Spleen (tissue), 13 donors: ENCODE results near the gene ZNF474. TPM values are rescaled to one million over a fixed set of nuclear protein-coding genes. Genes with fewer than 3 reads are reported as not detected.

ENCODE experiments used
- DNase-seq: peaks from one replicate; pipeline ENCODE4 v3.0.0-alpha.2; 2020
- H3K27ac ChIP-seq, 8 donors: fragments of 200-600 bp; sonication (generic) in 7 of 8; 1 replicate in 4 of 8; 2 replicates in 4 of 8; pipeline versions ENCODE4 v1.5.0 to v1.8.0; 2016 to 2021; ENCODE audit warnings: inconsistent platforms in 4 of 8, mild to moderate bottlenecking in 4 of 8, moderate library complexity in 1 of 8
- H3K27me3 ChIP-seq, 7 donors: fragments of 200-600 bp; sonication (generic) in 6 of 7; replicated peaks in 1 of 7; 1 replicate in 4 of 7; 2 replicates in 3 of 7; pipeline versions ENCODE4 v1.5.0 to v1.8.0; 2016 to 2021; ENCODE audit warnings: inconsistent platforms in 3 of 7, mild to moderate bottlenecking in 1 of 7
- H3K36me3 ChIP-seq, 6 donors: fragments of 200-600 bp; sonication (generic) in 5 of 6; 1 replicate in 4 of 6; 2 replicates in 2 of 6; pipeline versions ENCODE4 v1.5.0 to v1.8.0; 2016 to 2021; ENCODE audit warnings: inconsistent platforms in 2 of 6
- H3K4me1 ChIP-seq, 6 donors: fragments of 200-600 bp; sonication (generic) in 5 of 6; 1 replicate in 3 of 6; 2 replicates in 3 of 6; pipeline versions ENCODE4 v1.5.0 to v1.8.0; 2016 to 2021; ENCODE audit warnings: inconsistent platforms in 3 of 6
- H3K4me3 ChIP-seq, 8 donors: fragments of 200-600 bp; sonication (generic) in 7 of 8; 1 replicate in 4 of 8; 2 replicates in 4 of 8; pipeline versions ENCODE4 v1.5.0 to v1.8.0; 2016 to 2021; ENCODE audit warnings: inconsistent platforms in 4 of 8, mild to moderate bottlenecking in 4 of 8, moderate library complexity in 2 of 8
- H3K9me3 ChIP-seq, 8 donors: fragments of 200-600 bp; sonication (generic) in 7 of 8; 1 replicate in 4 of 8; 2 replicates in 4 of 8; pipeline versions ENCODE4 v1.5.0 to v1.8.0; 2016 to 2021; ENCODE audit warnings: inconsistent platforms in 4 of 8
- CTCF ChIP-seq, 11 experiments: fragments of 200-600 bp in 7 of 11; fragments of 450-650 bp in 4 of 11; sonication (generic) in 4 of 11; IDR thresholded peaks in 8 of 11; conservative IDR thresholded peaks in 3 of 11; 1 replicate in 7 of 11; 2 replicates in 4 of 11; pipeline versions ENCODE4 v1.4.0 to v1.8.0; 2016 to 2021; ENCODE audit warnings: antibody characterized with exemption in 11 of 11, inconsistent platforms in 4 of 11, mild to moderate bottlenecking in 1 of 11
- POLR2A ChIP-seq, 3 donors: fragments of 450-650 bp; IDR thresholded peaks; one replicate each; pipeline ENCODE4 v1.5.1; 2017; ENCODE audit warnings: antibody characterized with exemption in 3 of 3, mild to moderate bottlenecking in 1 of 3
- POLR2AphosphoS5 ChIP-seq, 3 donors: sonication (generic); formaldehyde crosslinking; IDR thresholded peaks; one replicate each; pipeline ENCODE4 v1.5.1; 2017; ENCODE audit warnings: antibody characterized with exemption in 3 of 3
- WGBS, 5 donors: extraction: QIAGEN DNeasy Blood & Tissue Kit in 3 of 5; methylation state at CpG; one replicate each; pipeline versions ENCODE4 v1.1.5 to v1.1.7; 2013 to 2018; 5-methylcytosine and 5-hydroxymethylcytosine counted together
- intact Hi-C: fragments of 100-400 bp; cut with DNase I; formaldehyde crosslinking; loops from one replicate; pipeline ENCODE4 v1.15.0; 2023; ENCODE audit warnings: low total_unique reads
- long read RNA-seq, 2 donors: transcript quantifications; one replicate each; lab custom pipeline, GENCODE V29; 2026
- polyA plus RNA-seq, 3 donors: library from polyadenylated mRNA; stranded (reverse); fragments of 200-250 nt; gene quantifications; one replicate each; pipeline ENCODE4 v1.2.1, GENCODE V29; 2013
- total RNA-seq, 7 donors: library from RNA; depleted of rRNA in 3 of 7; stranded (reverse); fragments of >200 nt in 3 of 7; fragmentation: NEBNext Ultra II Directional in 4 of 7; extraction: Animal tissue kit (Norgen Biotek cat#: 25700) in 4 of 7; gene quantifications; one replicate each; pipeline versions ENCODE4 v1.1.0 to v1.2.1, GENCODE V29; 2016 to 2021
- donor health status: healthy with polysubstance abuse.
- donor health status: DM: no; HTN: no; CAD: no; lungs with moderate emphysema.
- donor health status: DM: no; HTN: no; CAD: no.
- donor health status: Bipolar disorder and iron deficiency.
- donor health status: healthy.
- donor health status: DM: no; HTN: no; CAD: no.
- donor health status: DM: yes; HTN: yes; CAD: no.

The ZNF474 gene
- total RNA-seq (under 1 TPM in 4 of 7 donors, not detected in 3; 0.27 to 0.60 (median 0.50) TPM), polyA plus RNA-seq (under 1 TPM in 1 of 3 donors, not detected in 2; 0.05 TPM)
- long read RNA-seq, donor 1: 0 reads
- long read RNA-seq, donor 2: 0 reads

DNA sequence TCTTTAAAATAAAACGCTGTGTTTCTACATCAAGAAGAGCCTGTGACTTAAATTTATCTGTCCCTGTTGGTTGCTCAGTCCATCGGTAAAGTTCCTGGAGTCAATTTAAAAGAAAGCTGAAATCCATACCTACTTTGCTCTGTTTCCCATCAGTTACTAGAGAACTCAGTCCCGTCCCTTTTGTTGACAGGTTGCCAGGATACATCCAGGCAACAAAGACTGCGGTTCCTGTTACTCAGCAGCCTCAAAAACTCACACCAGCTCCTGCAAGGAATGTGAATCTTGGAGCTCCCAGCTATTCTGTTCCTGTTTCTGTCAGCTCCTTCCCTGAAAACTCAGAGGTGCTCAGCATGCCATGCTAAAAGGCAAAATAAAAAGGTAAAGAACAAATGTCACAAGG is at the start of gene ZNF474:
ZNF474 (plus strand) TSS at position 241 of the 400 bp plus-strand sequence. CDS start 22,445 bp downstream, outside the sequence.
- no peaks in the 10 kb centered on the region for H3K9me3 ChIP-seq
- no peaks in the 10 kb centered on the region for H3K27me3 ChIP-seq
- no peaks in the 10 kb centered on the region for H3K4me1 ChIP-seq
- no peaks in the 10 kb centered on the region for H3K36me3 ChIP-seq
- TF ChIP-seq POLR2A (IDR thresholded peaks at IDR 0.05) (no peak), POLR2AphosphoS5 (IDR thresholded peaks at IDR 0.05) (no peak), CTCF (IDR thresholded peaks at IDR 0.05 in 8 of 11, conservative IDR thresholded peaks at IDR 0.05 in 3 of 11) (no peak)
- H3K27ac ChIP-seq: no peak within 1 kb of the TSS
- no peak for DNase-seq
- intact Hi-C loops: no loop called here
- no peak within 1 kb of the TSS for H3K4me3 ChIP-seq
- WGBS, 5 donors: 29 to 36% (median 32%) methylated on average over 4 of the region's 4 CpGs

DNA sequence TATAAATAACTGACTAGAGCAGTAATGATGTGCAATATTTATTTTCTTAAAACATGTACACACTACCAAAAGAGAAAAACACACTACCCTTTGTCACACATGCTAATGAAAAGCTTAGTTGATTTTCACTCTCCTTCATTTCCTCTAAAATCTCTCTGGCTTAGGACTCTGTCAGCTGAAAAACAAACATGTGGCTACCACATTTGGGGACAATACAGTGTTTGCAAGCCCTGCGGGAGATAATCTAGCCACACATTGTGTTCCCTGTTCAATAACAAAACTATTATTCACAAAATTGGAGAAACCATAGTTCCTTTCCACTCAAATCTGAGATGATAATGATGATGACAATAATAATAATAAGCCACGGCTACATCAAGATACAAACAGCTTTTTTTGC is 47.8 kb upstream of the ZNF474 start:
- TF ChIP-seq POLR2A (IDR thresholded peaks at IDR 0.05): no peak
- TF ChIP-seq CTCF (IDR thresholded peaks at IDR 0.05 in 8 of 11, conservative IDR thresholded peaks at IDR 0.05 in 3 of 11): no peak
- no peak for TF ChIP-seq POLR2AphosphoS5 (IDR thresholded peaks at IDR 0.05)
- DNase-seq: no peak
- H3K4me3 ChIP-seq: no peak overlapping the region
- no peak overlapping the region for H3K27ac ChIP-seq
- H3K4me1 ChIP-seq: peaks cover 0 to 23% (median 19%) of the 10 kb centered on the region in 6 donors
- no peaks in the 10 kb centered on the region for H3K36me3 ChIP-seq
- 89 to 98% (median 91%) methylated on average over 2 of the region's 2 CpGs for WGBS, 5 donors
- H3K27me3 ChIP-seq: peaks cover 0 to 40% (median 19%) of the 10 kb centered on the region in 7 donors
- intact Hi-C loops: no loop called here
- H3K9me3 ChIP-seq: no peaks in the 10 kb centered on the region

DNA sequence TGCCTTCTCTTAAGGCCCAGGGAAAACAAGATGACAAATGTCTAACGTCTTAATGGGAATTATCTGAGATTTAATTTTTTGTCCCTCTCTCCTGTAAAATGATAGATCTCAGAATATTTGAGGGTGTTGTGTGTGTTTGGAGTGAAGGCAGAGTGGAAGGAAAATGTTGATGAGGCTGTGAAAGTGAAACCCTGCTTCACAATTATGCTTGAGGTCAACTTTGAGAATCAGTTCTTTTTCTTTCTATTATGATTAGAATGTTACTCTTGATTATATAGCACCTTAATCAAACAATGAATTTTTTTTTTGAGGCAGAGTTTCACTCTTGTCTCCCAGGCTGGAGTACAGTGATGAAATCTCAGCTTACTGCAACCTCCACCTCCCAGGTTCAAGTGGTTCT is 45.8 kb upstream of the ZNF474 start:
- 74 to 89% (median 79%) methylated on average over 1 of the region's 1 CpG for WGBS, 5 donors

GRCh38 chr5:122085041-122085440 is 44.3 kb upstream of the ZNF474 start:
- TF ChIP-seq POLR2AphosphoS5 (IDR thresholded peaks at IDR 0.05) (no peak), CTCF (IDR thresholded peaks at IDR 0.05 in 8 of 11, conservative IDR thresholded peaks at IDR 0.05 in 3 of 11) (no peak), POLR2A (IDR thresholded peaks at IDR 0.05) (no peak)
- no peak for DNase-seq
- 75 to 91% (median 85%) methylated on average over 3 of the region's 3 CpGs for WGBS, 5 donors
- no peaks in the 10 kb centered on the region for H3K4me1 ChIP-seq
- intact Hi-C loops: no loop called here
- H3K9me3 ChIP-seq: no peaks in the 10 kb centered on the region
- no peak overlapping the region for H3K4me3 ChIP-seq
- H3K36me3 ChIP-seq: no peaks in the 10 kb centered on the region
- H3K27ac ChIP-seq: no peak overlapping the region
- peaks cover 0 to 6% (median 0%) of the 10 kb centered on the region in 7 donors for H3K27me3 ChIP-seq

More for the DNA sequence above, 45.8 kb upstream of the ZNF474 start:
- no peaks in the 10 kb centered on the region for H3K36me3 ChIP-seq
- no peak for DNase-seq
- intact Hi-C loops: no loop called here
- H3K4me3 ChIP-seq: no peak overlapping the region
- H3K4me1 ChIP-seq: peaks cover 0 to 3% (median 1%) of the 10 kb centered on the region in 6 donors
- no peaks in the 10 kb centered on the region for H3K9me3 ChIP-seq
- TF ChIP-seq CTCF (IDR thresholded peaks at IDR 0.05 in 8 of 11, conservative IDR thresholded peaks at IDR 0.05 in 3 of 11): no peak
- no peak for TF ChIP-seq POLR2AphosphoS5 (IDR thresholded peaks at IDR 0.05)
- no peak for TF ChIP-seq POLR2A (IDR thresholded peaks at IDR 0.05)
- peaks cover 0 to 20% (median 0%) of the 10 kb centered on the region in 7 donors for H3K27me3 ChIP-seq
- no peak overlapping the region for H3K27ac ChIP-seq
